Astrocyte of the cerebellum (primary cell): ENCODE results near the gene LCK.

Experiments used
- DNase-seq: peaks from one replicate; pipeline ENCODE4 v3.0.0-alpha.2; 2011; ENCODE audit warnings: low read depth
- H3K4me3 ChIP-seq: 2 replicates; pipeline ENCODE4 v1.5.1; 2011; ENCODE audit warnings: mild to moderate bottlenecking, low read depth, low read length, moderate library complexity
- in situ Hi-C: cut with HindIII; loops from 2 replicates; pipeline ENCODE4 v1.10.0; 2017; ENCODE audit warnings: low sequenced_read_pairs
- TF ChIP-seq, protein P1 (sequence below): IDR thresholded peaks from 2 replicates; pipeline ENCODE4 v1.5.1; 2012; ENCODE audit warnings: low read length, low read depth, moderate library complexity, mild to moderate bottlenecking; ENCODE audit errors: missing control alignments

Gene LCK

DNA sequence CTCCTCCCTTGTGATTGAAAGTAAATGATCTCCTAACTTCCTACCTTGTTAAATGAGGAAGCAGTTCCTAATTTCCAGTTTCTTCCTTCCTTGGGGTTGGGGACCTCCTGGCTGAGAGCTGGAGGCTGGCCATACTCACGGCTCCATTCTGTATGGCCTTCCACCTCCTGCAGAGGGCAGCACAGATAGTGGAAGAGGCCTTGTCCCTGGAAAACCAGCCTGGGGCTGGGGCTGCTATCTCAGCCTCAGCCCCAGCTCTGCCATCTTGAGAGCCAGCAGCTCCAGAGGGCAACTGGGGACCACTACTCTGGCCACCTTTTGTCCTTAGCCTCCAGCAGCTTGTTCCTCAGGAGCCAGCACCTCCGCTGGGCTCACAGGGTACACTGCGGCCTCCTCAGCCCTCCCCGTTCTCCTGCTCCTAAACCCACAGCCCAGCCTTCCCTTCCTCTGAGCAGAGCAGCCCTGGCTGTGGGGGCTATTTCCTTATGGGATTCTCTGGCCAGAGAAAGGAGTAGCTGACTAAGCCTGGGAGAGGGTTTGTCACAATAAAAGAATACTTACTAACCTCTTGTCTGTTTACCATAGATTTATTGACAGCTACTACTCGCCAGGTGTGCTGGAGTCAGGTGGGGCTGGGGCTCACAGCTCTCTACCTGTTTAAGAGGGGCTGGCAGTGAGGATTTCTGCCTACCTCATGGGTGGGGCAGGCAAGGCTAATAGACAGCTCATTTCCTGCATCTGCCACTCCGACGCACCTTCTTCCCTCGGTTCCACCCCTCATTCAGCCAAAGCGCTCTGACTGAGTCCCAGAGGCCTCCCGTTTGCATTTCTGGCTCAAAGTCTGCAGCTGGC is 35.2 kb upstream of the LCK start:
- TF ChIP-seq, protein P1, sequence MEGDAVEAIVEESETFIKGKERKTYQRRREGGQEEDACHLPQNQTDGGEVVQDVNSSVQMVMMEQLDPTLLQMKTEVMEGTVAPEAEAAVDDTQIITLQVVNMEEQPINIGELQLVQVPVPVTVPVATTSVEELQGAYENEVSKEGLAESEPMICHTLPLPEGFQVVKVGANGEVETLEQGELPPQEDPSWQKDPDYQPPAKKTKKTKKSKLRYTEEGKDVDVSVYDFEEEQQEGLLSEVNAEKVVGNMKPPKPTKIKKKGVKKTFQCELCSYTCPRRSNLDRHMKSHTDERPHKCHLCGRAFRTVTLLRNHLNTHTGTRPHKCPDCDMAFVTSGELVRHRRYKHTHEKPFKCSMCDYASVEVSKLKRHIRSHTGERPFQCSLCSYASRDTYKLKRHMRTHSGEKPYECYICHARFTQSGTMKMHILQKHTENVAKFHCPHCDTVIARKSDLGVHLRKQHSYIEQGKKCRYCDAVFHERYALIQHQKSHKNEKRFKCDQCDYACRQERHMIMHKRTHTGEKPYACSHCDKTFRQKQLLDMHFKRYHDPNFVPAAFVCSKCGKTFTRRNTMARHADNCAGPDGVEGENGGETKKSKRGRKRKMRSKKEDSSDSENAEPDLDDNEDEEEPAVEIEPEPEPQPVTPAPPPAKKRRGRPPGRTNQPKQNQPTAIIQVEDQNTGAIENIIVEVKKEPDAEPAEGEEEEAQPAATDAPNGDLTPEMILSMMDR: peak; percentile 88
- in situ Hi-C loops: no loop called here
- DNase-seq: no peak
- no peak overlapping the region for H3K4me3 ChIP-seq

DNA sequence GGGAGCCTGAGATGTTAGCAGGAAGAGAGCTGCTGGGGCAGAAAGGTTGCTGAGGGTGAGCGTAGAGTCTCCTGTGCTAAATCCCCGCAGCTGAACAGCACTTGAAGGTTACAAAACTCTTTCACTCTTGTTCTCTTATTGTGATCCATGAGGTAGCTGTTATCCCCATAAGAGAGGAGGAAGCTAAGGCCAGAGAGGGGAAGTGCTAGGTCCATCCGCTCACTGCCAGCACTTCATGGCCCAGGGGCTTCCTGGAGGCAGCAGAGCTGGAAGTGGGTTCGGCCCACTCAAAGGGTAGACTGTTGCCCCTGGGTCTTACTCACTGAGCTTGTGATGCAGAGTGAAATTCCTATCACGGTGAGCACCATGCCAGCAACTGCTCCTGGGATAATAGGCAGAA is 34.5 kb upstream of the LCK start:
- in situ Hi-C loops: no loop called here
- DNase-seq: no peak
- no peak overlapping the region for H3K4me3 ChIP-seq
- TF ChIP-seq, protein P1: no peak

- TF ChIP-seq, protein P1: no peak
- in situ Hi-C loops: no loop called here
These were observed 32.0 kb upstream of the LCK start for GRCh38 chr1:32219022-32219421.

DNA sequence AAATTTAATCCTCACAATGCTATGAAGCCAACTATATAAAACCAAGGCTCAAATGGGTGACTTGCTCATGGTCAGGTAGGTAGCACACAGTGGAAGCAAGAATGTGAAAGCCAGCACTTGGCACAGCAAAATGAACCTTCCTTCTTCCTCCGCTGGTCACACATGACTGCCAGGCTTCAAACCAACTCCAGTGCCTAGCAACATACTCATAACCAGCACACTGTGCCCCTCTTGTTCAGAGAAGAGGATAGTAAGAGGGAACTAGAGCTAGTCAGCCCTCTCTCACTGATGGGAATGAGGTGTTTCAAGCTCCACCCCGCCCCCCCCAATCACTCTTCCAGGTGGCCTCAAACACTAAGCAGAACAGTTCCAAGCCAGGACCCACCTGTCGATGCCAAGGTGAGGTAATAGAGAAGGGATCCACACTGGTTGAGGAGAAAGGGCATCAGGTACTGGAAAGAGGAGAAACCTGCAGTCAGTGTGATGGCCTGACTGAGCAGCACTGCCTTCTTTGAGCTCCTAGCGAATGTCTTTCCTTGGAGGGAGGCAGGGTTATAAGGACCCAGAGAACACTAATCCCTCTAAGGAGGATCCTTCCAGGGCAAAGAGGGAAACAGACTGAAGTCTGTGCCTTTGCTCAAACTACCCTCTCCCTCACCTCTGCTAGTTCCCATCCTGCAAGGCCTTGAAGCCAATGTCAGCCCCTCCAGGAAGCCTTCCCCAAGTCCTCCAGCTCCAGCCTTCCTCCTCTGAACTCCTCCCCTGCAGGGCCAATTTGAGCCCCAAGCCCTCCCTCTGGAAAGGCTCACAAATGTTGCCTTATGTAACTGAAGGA is 30.1 kb upstream of the LCK start:
- in situ Hi-C loops: no loop called here
- H3K4me3 ChIP-seq: peak overlapping the region; percentile 98
- DNase-seq: no peak
- TF ChIP-seq, protein P1: no peak

More at GRCh38 chr1:32219022-32219421, 32.0 kb upstream of the LCK start:
- no peak overlapping the region for H3K4me3 ChIP-seq
- no peak for DNase-seq

GRCh38 chr1:32221581-32221979 is 29.5 kb upstream of the LCK start:
- peak overlapping the region; percentile 98 for H3K4me3 ChIP-seq
- TF ChIP-seq, protein P1: no peak
- DNase-seq: no peak
- in situ Hi-C loops: no loop called here

DNA sequence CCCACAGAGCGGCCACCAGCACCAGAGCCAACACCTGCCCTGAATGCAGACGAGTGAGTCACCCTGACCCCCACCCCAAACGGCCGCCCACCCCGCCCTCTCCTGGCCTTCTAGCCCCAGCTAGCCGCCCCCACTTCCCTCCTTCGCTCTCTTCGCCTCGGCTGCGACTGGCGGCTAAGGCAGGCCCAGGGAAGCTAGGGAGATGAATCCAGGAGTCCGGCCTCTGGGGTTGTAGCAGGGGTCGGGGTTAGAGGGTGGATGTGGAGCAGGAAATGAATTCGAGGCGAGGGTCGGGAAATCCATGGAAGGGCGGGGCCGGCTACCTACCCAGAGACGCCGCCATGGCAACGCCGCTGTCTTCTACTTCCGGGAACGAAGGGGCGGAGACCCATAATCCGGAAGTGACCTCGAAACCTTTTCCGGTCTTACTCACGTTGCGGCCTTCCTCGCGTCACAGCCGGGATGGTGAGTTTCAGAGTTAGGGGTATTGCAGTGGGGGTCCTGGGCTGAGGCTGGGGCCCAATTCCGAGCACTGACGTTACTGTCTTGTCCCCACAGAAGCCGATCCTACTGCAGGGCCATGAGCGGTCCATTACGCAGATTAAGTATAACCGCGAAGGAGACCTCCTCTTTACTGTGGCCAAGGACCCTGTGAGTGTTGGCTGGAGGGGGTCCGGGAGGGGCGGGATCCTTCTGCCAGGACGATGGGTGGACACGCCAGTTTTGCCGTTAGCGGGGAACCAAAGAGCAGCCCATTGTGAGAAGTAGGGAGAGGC is 28.9 kb upstream of the LCK start, which contains the start of the genes EIF3I and TMEM234:
TSS of gene EIF3I (plus strand) at position 428 of the 776 bp plus-strand sequence. CDS start at position 463, 35 bp downstream.
TSS of gene TMEM234 (minus strand) at position 374 of the 776 bp plus-strand sequence. CDS start at position 343, 31 bp downstream.
- in situ Hi-C loops: no loop called here
- H3K4me3 ChIP-seq: peak within 1 kb of the TSS; percentile 98
- DNase-seq: peak; percentile 81
- TF ChIP-seq, protein P1: no peak
